NCI-H187 (cell line): ENCODE measurements around the gene TGFBR3L.

Experiments
- DNase-seq, 2 experiments: peaks; one replicate each; lab custom pipeline; 2025; lab: John Stamatoyannopoulos, UW

TGFBR3L gene

DNA sequence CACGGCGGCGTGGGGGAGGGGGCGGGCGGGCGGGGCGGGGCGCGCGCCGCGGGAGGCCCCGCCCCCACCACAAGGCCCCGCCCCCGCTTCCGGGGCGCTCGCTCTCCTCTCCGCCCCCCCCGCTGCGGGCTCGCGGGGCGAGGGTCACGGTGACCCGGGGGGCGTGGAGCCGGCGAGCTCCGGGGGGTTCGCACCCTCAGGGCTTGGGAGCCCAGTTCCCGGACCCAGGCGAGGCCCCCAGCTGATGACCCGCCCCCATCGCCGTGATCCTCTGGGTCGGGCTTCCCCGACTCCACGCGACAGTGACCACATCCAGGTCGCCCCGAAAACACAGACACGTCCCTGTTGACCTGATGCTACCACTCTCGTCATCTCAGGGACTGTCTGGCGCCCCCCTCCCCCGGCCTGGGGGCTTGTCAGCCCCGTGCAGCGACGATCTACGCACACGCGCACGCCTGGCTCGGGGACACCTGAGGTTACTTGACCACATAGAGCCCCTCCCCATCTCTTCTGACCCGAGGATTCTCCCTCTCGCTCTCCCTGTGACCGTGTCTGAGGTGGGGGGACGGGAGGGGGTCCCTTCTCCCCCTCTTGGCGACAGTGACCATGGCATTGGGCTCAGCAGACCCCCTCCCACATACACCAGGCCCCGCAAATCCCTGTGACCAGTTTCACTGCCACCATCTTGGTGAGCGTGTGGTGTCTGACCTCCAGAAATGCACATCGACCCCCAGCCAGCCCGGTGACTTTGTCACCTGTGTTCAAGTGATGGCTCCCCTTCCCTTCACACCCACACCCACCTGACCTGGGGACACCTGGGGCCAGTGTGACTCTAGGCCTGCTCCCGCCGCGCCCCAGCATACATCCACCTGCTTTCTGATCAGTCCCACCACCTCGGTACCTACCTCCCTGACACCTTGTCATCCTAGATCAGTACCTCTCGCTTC, 10.3 kb upstream of the TGFBR3L start:
- no peak for DNase-seq

DNA sequence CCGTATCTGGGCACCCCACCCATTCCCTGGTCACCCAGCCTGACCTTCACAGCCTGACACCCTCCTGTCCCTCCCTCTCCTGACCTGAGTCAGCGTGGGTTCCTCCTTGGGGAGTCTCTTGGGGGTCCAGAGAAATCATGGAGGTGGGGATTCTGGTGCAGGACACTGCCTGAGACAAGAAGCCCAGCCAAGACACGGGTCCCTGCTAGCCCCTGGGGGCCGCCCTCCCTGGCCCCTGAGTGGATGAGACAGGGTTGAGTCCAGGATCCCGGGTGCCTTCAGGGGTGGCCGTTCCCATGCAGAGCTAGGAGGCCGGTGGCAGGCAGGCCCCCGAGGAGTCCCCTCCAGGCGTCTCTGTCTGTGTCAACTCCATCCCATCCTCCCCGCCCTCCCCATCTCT, 9.4 kb upstream of the TGFBR3L start:
- DNase-seq: no peak

DNA sequence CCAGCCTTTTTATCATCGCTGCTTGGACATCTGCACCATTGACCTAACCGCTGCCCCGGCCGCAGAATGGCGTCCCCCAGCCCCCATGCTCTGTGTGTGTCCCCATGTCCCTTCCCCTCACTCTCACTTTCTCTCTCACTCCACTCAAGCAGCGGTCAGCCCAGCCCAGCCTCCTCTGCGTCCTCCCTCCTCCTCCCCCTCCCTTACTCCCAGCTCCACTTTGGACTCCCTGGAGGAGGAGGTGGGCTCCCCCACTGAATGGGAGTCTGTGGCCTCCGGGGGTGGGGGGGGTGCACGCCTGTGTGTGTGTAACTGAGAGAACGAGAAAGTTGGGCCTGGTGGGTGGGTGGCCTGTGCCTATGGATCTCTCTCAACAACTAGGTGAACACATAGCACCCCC, 8.8 kb upstream of the TGFBR3L start:
- no peak for DNase-seq

DNA sequence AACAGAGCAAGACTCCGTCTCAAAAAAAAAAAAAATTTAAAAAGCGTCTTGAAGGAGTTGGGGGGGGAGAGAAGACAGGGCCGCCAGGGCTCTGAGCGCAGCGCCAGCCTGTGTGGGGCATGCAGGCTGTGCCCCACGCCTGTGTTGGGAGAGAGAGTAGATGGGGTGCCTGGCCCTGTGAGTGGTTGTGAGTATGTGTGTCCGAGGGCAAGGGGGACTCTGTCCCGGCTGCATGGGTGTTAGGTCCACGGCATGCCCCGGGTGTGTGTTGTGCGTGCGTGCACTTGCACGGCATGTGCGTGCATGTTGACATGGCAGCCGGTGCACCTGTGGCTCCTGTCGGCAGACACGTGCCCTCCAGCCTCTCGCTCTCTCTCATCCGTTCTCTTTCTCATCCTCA, 7.5 kb upstream of the TGFBR3L start:
- no peak for DNase-seq

DNA sequence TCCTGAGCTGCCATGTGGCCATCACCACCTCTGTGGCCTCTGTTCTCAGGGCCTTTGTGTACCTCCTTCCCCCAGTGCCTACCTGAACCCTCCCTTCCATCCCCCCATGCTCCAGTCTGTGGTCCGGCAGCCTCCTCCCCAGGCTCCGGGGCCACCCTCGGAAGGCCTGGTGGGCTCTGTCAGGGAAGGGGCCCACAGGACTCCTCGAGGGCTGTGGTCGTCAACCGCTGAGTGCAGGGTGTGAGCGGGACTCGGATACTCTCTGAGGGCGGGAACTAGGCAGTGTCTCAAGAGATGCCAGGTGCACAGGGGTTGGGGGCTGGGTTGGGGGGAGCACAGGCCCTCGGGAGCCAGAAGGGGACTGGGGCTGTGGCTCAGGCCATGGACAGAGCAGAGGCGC, 7.1 kb upstream of the TGFBR3L start:
- no peak for DNase-seq

DNA sequence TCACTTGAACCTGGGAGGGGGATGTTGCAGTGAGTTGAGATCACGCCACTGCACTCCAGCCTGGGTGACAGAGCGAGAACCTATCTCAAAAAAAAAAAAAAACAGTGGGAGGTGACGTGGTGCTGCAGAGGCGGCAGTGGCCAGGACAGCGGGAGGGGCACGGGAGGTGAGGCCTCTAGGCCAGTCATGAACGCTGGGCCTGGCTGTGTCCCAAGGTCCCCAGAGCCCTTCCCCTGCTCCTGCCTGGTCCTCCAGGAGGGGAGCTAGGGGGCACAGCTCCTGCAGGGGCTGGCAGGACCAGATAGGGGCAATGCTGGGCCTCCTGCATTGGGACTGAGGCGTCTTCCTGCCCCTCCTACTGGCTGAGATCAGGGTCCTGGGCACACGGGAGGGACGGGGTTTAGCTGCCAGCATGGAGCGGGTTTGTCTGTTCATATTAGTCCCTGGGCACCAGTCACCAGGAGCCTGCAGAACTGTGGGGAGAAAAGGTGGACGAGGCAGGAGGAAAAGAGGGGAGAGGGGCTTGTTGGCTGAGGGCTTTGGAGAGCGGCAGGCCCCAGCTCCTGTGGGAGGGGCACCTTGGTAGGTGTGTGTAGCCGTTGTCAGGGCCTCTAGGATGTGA, 6.4 kb upstream of the TGFBR3L start:
- no peak for DNase-seq

DNA sequence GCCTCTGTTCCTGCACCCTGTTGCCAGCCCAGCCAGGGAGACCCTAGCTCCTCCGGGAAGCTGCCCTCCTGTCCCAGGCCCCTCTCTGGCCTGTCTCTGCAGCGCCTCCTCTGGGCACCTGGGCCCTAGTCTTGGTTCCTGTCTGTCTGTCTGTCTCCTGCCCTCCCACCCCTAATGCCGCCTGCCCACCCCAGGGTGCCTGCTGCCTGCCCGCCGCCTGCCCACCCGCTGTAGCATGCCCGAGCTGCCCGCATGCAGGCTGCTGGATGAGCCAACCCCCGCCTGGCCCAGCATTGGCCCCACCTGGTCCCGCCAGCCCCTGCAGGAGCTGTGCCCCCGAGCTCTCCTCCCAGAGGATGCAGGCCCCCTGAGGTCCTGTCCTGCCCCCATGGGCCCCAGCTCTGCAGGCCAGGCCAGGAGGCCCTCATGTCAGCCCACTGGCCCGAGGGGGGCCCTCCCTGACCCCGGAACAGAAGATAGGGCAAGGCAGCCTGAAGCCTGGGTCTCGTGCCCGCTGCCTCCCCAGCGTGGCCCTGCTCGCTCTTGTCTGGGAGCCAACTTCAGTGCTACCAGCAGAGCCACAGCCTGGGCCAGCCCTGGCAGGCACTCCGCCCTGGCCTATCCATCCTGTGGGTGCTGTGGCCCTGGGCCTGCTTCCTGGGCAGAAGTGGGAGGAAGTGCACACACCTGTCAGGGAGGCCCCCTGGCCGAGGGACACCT, 5.7 kb upstream of the TGFBR3L start:
- no peak for DNase-seq

GRCh38 chr19:7909471-7910067, 5.1 kb upstream of the TGFBR3L start:
- no peak for DNase-seq

DNA sequence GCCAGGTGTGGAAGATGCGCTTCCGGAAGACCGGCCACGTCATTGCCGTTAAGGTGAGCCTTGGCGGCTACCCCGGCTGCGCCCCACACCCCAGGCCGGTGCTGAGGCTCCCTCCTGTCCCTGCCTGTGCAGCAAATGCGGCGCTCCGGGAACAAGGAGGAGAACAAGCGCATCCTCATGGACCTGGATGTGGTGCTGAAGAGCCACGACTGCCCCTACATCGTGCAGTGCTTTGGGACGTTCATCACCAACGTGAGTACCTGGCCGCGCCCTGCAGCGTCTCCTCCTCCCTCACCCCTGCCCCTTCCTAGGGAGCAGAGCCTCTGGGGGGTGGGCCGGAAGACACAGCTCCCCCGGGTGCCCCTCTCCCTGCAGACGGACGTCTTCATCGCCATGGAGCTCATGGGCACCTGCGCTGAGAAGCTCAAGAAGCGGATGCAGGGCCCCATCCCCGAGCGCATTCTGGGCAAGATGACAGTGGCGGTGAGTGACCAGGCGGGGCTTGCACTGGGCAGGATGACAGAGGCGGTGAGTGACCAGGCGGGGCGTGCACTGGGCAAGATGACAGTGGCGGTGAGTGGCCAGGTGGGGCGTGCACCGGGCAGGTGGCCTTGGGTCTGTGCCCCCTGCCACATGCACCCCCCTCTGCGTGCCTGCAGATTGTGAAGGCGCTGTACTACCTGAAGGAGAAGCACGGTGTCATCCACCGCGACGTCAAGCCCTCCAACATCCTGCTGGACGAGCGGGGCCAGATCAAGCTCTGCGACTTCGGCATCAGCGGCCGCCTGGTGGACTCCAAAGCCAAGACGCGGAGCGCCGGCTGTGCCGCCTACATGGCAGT, 4.1 kb upstream of the TGFBR3L start:
- DNase-seq: no peak

GRCh38 chr19:7911508-7912143, 3.0 kb upstream of the TGFBR3L start:
- DNase-seq: no peak

- DNase-seq: no peak
Observed at GRCh38 chr19:7912144-7912696, 2.4 kb upstream of the TGFBR3L start.

- DNase-seq: no peak
Observed at GRCh38 chr19:7912697-7913564, 1.7 kb upstream of the TGFBR3L start.

- no peak for DNase-seq
Observed at GRCh38 chr19:7913652-7914051, 978 bp upstream of the TGFBR3L start.

DNA sequence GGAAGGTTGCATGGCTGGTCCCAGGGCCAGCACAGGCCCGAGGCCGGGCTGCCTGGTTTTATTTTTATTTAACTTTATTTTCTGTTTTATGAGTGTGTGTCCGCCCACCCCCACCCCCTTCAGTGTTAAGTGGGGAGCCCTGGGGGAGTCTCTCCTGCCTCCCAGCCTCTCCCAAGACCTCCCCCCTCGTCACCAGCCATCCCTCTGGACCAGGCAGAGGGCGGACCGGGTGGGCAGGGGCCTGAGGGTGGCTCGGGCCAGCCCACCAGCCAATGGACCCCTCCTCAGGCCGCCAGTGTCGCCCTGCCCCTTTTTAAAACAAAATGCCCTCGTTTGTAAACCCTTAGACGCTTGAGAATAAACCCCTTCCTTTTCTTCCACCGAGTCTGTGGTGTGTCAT, 531 bp upstream of the TGFBR3L start:
- no peak for DNase-seq

DNA sequence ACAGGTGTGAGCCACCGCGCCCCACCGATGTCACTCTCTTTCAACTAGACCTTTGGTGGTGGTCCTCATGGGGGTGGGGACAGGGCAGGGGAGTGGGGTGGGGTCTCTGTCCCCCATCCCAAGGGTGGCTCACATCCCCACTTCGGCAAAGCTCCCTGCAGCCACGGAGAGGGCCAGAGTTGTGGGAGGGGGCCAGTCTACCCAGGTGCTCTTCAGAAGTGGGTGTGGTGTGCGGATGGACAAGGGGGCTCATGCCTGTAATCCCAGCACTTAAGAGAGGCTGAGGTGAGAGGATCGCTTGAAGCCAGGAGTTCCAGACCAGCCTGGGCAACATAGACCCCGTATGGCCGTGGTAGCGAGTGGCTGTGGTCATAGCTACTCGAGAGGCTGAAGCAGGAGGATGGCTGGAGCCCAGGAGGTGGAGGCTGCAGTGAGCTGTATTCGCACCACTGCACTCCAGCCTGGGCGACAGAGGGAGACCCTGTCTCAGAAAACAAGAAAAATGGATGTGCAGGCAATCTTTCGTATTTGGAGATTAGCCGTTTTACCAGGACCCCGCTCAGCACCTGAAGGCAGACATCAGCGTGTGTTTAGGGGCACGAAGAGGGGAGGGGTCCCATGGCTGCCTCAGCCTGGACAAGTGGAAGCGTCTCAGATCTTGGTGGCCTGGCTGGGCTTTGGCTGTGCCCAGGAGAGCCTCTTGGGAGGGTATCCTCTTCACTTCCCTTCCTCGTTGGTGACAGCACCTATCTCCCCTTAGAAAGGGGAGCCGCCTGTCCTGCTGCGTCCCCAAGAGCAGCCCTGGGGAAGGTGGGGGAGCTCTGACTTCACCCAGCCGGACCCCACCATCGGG, 846 bp downstream of the TGFBR3L start:
- DNase-seq: no peak

DNA sequence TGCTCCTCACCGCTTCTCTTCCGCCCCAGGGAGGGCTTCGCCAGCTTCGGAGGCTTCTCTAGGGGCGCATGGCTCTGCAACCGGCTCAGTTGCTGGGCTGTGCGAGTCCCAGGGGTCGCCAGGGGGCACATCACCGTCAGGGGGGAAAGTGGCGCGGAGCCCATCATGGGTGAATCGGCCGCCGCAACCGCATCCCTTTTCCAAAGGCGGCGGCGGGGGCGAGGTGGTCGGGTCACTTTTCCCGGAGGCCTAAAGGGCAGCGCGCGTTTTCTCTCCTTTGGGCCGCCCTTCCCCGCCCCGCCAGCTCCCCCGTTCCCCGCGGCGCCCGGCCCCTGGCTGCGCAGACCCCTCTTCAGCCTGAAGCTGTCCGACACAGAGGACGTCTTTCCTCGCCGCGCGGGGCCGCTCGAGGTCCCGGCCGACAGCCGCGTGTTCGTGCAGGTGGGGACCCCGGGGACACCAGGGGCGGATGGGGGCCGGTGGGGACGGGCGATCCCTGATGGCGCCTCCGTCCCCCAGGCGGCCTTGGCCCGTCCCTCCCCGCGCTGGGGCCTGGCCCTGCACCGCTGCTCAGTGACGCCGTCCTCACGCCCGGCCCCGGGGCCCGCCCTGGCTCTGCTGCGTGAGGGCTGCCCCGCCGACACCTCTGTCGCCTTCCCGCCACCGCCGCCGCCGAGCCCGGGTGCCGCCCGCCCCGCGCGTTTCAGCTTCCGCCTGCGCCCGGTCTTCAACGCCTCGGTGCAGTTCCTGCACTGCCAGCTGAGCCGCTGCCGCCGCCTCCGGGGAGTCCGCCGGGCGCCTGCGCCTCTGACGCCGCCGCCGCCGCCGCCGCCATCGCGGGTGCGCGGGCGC, 1.7 kb downstream of the TGFBR3L start:
- no peak for DNase-seq

DNA sequence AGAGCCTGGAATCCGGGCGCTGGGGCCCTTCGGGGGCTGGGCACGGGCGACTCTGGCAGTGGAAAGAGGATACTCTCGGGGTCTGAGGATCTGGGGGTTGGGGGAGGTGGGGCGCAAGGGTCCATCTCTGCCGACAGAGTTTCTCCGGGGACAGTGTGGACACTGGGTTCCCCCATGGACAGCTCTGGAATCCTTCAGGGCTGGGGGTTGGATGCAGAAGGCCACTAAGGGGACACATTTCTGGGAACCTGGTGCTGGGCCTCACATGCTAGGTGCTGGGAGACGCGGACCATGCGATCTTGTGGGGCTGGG, 2.3 kb downstream of the TGFBR3L start:
- DNase-seq: no peak
